T-helper 17 cell (primary cell): ENCODE measurements around the gene VSTM1. TPM values are rescaled to one million over a fixed set of nuclear protein-coding genes. Genes with fewer than 3 reads are reported as not detected.
A peak's percentile ranks its signal among the peaks of the same experiment; 100 is the strongest.
"Not testable (repeated sequence)": the region's sequence is repeated elsewhere in the genome, so short reads cannot be mapped to it uniquely, and the experiment has no call there.

Experiments used
- ATAC-seq: fragments of 150-1000 bp; cut with Tn5 transposase; 2 replicates; pipeline ENCODE4 v1.10.0; 2021; ENCODE audit warnings: mild to moderate bottlenecking, moderate library complexity
- DNase-seq, 3 donors: peaks; one replicate each; pipeline versions ENCODE4 v3.0.0 to v3.0.0-alpha.2; 2020 to 2021
- H3K9me3 ChIP-seq: one replicate; pipeline ENCODE4 v1.7.0; 2013; ENCODE audit warnings: low read length, mild to moderate bottlenecking; ENCODE audit not compliant: control insufficient read depth, poor library complexity, severe bottlenecking
- H3K27ac Mint-ChIP-seq: one replicate; pipeline ENCODE4 v1.8.0; 2022; ENCODE audit warnings: mild to moderate bottlenecking, moderate library complexity, mixed read lengths
- H3K27me3 Mint-ChIP-seq: one replicate; pipeline ENCODE4 v1.8.0; 2022; ENCODE audit warnings: mixed read lengths
- H3K36me3 Mint-ChIP-seq: one replicate; pipeline ENCODE4 v1.8.0; 2022; ENCODE audit warnings: low read depth, mixed read lengths
- H3K4me1 Mint-ChIP-seq: one replicate; pipeline ENCODE4 v1.8.0; 2022; ENCODE audit warnings: mild to moderate bottlenecking, mixed read lengths
- H3K4me3 Mint-ChIP-seq: one replicate; pipeline ENCODE4 v1.8.0; 2022; ENCODE audit warnings: mild to moderate bottlenecking, moderate library complexity, mixed read lengths
- total RNA-seq, 4 donors: library from RNA in 2 of 4; stranded (reverse) in 2 of 4; gene quantifications; one replicate each; pipeline ENCODE4 v1.2.3 and lab custom pipeline; 2022 to 2026

Gene VSTM1
- total RNA-seq, 2 donors from 2014 or later: 0.73 TPM; not detected in 1

DNA sequence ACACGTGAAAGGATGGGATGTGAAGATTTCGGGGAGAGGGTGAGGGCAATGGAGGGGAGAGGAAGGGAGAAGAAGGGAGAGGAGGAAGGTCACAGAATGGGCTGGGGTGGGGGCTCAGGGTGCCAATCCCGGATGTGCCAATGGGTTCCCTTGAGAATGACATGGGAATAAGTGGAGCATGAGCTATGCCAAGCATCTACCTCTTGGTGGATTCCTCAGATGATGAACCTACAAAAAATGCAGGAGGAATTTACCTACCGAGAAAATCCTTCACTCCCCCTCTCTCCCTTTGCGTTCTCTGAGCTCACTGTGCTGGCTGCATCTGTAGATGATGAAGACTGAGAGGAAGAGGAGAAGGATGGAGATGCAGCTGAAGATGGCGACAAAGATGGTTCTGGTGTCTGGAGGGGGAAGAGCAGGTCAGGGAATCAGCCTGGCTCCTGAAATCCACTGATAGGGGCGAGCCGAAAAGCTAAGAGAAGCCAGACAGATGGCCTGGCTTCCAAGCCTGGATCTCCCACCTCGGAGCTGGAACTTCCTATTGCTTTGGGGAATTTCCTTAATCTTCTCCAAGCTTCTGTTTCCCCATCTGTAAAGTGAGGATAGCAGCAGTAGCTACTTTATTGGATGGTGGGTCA is 21.6 kb downstream of the VSTM1 start:
- peaks cover 47% of the 10 kb centered on the region for H3K27me3 Mint-ChIP-seq
- no peaks in the 10 kb centered on the region for H3K36me3 Mint-ChIP-seq
- no peak overlapping the region for H3K4me3 Mint-ChIP-seq
- H3K27ac Mint-ChIP-seq: no peak overlapping the region
- no peak for DNase-seq
- no peaks in the 10 kb centered on the region for H3K9me3 ChIP-seq
- ATAC-seq: no peak
- no peaks in the 10 kb centered on the region for H3K4me1 Mint-ChIP-seq

DNA sequence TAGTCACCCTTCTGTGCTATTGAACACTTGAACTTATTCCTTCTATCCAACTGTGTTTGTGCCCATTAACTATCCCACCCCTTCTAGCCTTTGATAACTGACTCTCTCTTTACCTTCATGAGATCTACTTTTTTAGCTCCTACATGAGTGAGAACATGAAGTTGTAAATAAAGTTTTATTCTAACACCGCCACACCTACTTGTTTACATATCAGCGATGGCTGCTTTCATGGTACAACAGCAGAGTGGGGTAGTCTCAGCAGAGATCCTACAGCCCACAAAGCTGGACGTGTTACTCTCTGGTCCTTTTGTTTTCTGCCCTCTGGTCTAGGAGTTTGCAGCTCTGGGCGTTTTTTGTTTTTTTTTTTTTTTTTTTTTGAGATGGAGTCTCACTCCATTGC is 23.7 kb downstream of the VSTM1 start:
- H3K27me3 Mint-ChIP-seq: peaks cover 52% of the 10 kb centered on the region

DNA sequence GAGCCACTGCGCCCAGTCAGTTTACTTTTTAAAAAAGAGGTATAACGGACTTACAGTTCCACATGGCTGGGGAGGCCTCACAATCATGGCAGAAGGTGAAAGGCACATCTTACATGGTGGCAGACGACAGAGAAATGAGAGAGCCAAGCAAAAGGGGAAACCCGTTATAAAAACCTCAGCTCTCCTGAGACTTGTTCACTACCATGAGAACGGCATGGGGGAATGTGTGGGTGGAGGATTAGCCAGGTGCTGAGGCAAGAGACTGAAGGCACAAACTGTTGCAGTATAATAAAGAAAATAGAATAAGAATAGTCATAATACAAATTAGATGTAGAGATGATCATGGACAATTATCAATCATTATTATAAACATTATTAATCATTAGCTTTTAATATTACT is 27.2 kb downstream of the VSTM1 start:
- H3K27ac Mint-ChIP-seq, H3K4me3 Mint-ChIP-seq, H3K36me3 Mint-ChIP-seq, H3K4me1 Mint-ChIP-seq, H3K9me3 ChIP-seq, ATAC-seq, DNase-seq: not testable (repeated sequence)
- peaks cover 44% of the 10 kb centered on the region for H3K27me3 Mint-ChIP-seq

More for the DNA sequence above, 23.7 kb downstream of the VSTM1 start:
- H3K9me3 ChIP-seq: no peaks in the 10 kb centered on the region
- Mint-ChIP-seq H3K36me3 (no peaks in the 10 kb centered on the region), H3K4me3 (no peak overlapping the region), H3K4me1 (no peaks in the 10 kb centered on the region), H3K27ac (no peak overlapping the region)
- DNase-seq (no peak), ATAC-seq (no peak)

DNA sequence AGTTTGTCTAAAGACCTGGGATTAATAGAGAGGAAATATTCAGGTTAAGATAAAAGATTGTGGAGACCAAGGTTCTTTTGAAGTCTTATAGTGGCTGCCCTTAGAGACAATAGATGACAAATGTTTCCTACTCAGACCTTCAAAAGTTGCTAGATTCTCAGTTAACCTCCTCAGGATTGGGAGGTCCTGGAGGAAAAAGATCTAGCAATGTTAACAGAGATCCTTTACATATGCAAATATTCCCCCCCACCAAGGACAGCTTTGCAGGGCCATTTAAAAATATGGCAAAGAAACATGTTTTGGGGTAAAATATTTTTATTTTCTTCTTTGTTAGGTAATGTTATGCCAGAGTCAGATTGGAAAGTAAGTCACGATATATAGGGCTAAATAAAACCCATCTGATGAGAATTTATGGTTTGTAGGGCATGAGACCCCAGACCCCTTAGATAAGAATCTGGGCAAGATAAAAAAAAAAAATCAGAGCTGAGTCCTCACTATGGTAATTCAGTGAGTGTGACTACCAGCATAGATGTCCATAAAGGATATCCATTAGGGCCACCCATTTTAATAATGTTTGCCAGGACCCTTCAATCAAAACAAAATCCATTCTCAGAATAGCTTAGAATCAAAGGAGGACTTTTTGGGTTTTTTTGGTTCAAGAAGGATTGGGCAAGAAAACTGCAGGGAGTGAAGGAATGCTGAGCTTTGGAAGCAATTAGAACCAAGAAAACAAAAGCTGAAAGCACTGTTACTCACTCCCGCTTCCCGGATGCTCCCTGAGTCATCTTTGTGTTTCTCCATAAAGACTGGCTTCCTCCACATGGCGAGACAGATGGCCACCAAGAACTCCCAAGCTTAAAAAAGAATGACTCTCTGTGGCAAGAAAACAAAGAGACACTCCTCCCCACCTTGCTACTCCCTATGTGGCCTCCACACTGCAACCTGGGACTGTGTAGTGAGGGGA is 28.2 kb downstream of the VSTM1 start:
- H3K27me3 Mint-ChIP-seq: peaks cover 52% of the 10 kb centered on the region
- no peaks in the 10 kb centered on the region for H3K36me3 Mint-ChIP-seq
- ATAC-seq (no peak), DNase-seq (no peak)
- H3K4me3 Mint-ChIP-seq: no peak overlapping the region
- no peaks in the 10 kb centered on the region for H3K9me3 ChIP-seq
- H3K27ac Mint-ChIP-seq: no peak overlapping the region
- H3K4me1 Mint-ChIP-seq: no peaks in the 10 kb centered on the region

DNA sequence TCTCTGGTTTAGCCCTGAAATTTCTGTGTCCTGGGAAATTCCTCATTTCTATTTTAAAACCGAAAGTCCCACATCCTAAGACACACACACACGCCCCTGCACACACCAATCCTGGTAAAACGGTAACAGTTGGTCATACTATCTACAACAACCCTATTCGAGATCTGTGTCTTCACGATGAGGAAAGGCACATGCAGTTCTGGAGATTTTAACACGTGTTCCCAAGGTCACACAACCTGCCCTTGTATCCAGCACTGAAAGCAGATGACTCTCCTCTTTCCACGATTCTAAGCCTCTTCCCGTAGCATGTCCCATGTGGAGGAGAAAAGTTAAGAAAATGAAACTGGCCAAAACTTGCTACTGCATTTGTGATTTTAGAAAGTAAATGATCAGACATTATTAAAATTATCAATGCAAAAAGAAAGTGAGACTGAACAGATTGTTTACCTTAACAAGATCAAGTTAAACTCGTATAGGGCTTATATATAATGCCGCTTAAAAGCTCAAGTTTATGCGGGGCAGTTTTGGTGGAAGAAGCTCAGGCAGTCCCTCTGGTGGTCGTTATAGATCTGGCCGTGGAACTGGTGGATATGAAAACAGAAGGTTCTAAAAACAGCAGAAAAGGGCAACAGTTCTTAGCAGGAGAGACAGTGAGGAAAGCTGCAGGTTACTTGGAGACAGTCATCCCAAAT is 32.7 kb downstream of the VSTM1 start:
- DNase-seq (no peak), ATAC-seq (no peak)
- peaks cover 5% of the 10 kb centered on the region for H3K4me1 Mint-ChIP-seq
- H3K36me3 Mint-ChIP-seq: peaks cover 2% of the 10 kb centered on the region
- peaks cover 46% of the 10 kb centered on the region for H3K27me3 Mint-ChIP-seq
- no peak overlapping the region for H3K27ac Mint-ChIP-seq
- no peak overlapping the region for H3K4me3 Mint-ChIP-seq
- H3K9me3 ChIP-seq: no peaks in the 10 kb centered on the region

DNA sequence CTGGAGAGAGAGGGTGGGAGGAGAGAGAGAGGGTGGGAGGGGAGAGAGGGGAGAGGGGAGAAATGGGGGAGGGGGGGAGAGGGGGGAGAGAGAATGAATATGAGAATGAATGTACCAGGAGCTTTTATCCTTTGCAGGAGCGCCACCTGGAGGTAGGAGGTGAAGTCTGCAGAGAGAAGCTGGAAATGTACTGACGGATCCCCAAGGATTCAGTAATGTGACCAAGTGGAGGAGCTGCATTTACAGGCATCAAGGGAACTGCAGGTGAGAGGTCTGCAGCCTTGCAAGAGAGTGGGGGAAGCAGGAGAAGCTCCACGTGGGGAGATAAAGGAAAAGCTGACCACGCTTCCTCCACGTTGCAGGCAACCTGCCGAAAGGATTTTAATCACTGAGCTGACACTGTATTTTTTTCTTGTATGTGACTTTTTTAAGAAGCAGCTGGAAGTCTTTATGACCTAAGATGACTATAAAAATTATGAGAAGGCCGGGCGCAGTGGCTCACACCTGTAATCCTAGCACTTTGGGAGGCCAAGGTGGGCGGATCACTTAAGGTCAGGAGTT is 33.7 kb downstream of the VSTM1 start:
- Mint-ChIP-seq H3K4me3 (no peak overlapping the region), H3K4me1 (peaks cover 5% of the 10 kb centered on the region), H3K27me3 (peaks cover 37% of the 10 kb centered on the region), H3K36me3 (peaks cover 2% of the 10 kb centered on the region), H3K27ac (no peak overlapping the region)
- ATAC-seq: no peak
- H3K9me3 ChIP-seq: no peaks in the 10 kb centered on the region
- peak; percentile 26 to 42 (median 28) for DNase-seq

DNA sequence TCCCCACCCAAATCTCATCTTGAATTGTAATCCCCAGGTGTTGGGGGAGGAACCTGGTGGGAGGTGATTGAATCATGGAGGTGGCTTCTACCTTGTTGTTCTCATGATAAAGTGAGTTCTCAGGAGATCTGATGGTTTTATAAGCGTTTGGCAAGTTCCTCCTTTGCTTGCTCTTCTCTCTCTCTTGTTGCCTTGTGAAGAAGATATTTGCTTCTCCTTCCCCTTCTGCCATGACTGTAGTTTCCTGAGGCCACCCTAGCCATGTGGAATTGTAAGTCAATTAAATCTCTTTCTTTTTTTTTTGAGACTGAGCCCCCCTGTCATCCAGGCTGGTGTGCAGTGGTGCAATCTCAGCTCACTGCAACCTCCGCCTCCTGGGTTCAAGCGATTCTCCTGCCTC is 34.4 kb downstream of the VSTM1 start:
- Mint-ChIP-seq H3K4me1 (peaks cover 5% of the 10 kb centered on the region), H3K27me3 (peaks cover 38% of the 10 kb centered on the region), H3K4me3 (peak overlapping the region; percentile 39), H3K36me3 (peaks cover 2% of the 10 kb centered on the region), H3K27ac (no peak overlapping the region)
- H3K9me3 ChIP-seq: no peaks in the 10 kb centered on the region
- no peak for ATAC-seq
- no peak for DNase-seq

DNA sequence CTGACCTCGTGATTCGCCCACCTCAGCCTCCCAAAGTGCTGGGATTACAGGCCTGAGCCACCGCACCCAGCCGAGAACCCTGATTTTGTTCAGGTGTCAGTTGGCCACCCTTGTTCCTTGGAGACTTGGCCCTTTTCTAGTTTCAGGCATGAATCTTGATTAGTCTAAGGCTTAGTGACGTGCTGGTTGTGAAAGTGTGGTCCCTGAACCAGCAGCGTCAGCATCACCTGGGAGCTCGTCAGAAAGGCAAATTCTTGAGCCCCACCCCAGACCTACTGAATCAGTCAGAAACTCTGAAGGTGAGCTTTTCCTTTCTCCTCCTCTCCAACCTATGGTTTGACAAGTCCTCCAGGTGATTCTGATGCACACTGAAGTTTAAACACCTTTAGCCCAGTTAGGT is 37.0 kb downstream of the VSTM1 start:
- no peaks in the 10 kb centered on the region for H3K9me3 ChIP-seq
- peaks cover 43% of the 10 kb centered on the region for H3K27me3 Mint-ChIP-seq
- H3K27ac Mint-ChIP-seq: no peak overlapping the region
- H3K36me3 Mint-ChIP-seq: peaks cover 2% of the 10 kb centered on the region
- no peak overlapping the region for H3K4me3 Mint-ChIP-seq
- no peak for ATAC-seq
- no peak for DNase-seq
- H3K4me1 Mint-ChIP-seq: peaks cover 5% of the 10 kb centered on the region

DNA sequence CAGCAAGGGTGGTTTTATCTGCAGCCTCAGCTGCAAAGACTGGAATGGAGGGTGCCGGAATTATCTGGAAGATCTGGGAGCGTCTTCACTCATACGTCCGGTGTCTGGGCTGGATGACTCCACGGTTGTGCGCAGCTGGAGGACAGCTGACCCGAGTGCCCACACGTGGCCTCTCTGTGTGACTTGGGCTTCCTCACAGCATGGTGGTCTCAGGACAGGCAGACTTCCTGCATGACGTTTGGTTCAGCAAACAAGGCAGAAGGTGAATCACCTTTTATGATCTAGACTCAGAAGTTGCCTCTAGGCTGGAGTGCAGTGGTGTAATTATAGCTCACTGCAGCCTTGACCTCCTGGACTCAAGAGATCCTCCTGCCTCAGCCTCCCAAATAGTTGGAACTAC is 39.0 kb downstream of the VSTM1 start:
- H3K9me3 ChIP-seq: no peaks in the 10 kb centered on the region
- Mint-ChIP-seq H3K4me3 (no peak overlapping the region), H3K4me1 (peaks cover 3% of the 10 kb centered on the region), H3K27me3 (peaks cover 38% of the 10 kb centered on the region), H3K36me3 (peaks cover 3% of the 10 kb centered on the region), H3K27ac (no peak overlapping the region)
- ATAC-seq (no peak), DNase-seq (no peak)

DNA sequence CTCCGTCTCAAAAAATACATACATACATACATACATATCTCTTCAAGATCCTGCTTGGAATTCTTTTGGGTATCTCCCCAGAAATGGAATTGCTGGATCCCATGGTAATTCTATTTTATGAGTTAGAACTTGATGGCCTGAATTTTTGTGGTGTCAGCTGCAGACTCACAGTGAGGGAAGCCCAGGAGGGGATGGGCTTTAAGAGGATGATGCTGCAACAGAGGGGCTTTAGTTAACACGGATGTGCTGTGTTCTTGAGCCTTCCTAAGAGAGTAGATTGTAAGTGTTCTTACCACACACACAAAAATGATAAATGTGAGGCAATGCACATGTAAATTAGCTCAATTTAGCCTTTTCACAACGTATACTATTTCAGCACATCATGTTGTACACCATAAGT is 40.5 kb downstream of the VSTM1 start:
- Mint-ChIP-seq H3K4me1 (no peaks in the 10 kb centered on the region), H3K36me3 (peaks cover 3% of the 10 kb centered on the region), H3K27me3 (peaks cover 39% of the 10 kb centered on the region), H3K27ac (no peak overlapping the region), H3K4me3 (no peak overlapping the region)
- DNase-seq (no peak), ATAC-seq (no peak)
- H3K9me3 ChIP-seq: no peaks in the 10 kb centered on the region

DNA sequence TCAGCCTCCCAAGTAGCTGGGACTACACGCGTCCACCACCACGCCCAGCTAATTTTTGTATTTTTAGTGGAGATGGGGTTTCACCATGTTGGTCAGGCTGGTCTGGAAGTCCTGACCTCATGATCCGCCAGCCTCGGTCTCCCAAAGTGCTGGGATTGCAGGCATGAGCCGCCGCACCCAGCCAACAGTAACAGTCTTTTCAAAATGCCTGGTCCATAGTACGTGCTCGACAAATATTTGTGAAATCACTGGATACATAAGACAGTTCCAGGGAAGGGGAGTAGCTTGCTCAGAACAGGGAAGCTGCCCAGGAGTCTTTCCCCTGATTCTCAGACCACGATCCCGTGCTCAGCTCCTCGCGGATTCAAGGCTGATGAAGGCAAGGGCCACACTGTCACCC is 41.8 kb downstream of the VSTM1 start:
- peaks cover 44% of the 10 kb centered on the region for H3K27me3 Mint-ChIP-seq
- ATAC-seq: no peak

DNA sequence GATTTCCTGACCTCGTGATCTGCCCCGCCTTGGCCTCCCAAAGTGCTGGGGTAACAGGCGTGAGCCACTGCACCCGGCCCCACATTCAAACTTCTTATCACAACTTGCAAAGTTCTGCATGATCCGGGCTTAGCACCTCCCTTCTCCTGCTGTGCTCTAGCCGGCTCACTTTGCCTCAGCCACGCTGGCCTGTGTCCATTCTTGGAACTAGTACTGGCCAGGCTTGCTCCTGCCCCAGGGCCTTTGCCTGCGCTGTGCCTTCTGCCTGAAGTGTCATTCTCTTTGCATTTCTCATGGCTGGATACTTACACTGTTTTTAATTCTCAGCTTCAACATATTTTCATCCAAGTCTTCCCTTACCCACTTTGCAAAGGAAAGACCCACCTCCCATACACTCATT is 42.3 kb downstream of the VSTM1 start:
- H3K27me3 Mint-ChIP-seq: peaks cover 46% of the 10 kb centered on the region
- H3K4me3 Mint-ChIP-seq: no peak overlapping the region
- no peak overlapping the region for H3K27ac Mint-ChIP-seq
- H3K4me1 Mint-ChIP-seq: no peaks in the 10 kb centered on the region
- H3K9me3 ChIP-seq: no peaks in the 10 kb centered on the region
- DNase-seq (no peak), ATAC-seq (no peak)
- H3K36me3 Mint-ChIP-seq: peaks cover 3% of the 10 kb centered on the region

More for the DNA sequence above, 41.8 kb downstream of the VSTM1 start:
- no peaks in the 10 kb centered on the region for H3K9me3 ChIP-seq
- peaks cover 3% of the 10 kb centered on the region for H3K36me3 Mint-ChIP-seq
- H3K4me1 Mint-ChIP-seq: no peaks in the 10 kb centered on the region
- DNase-seq: no peak
- H3K4me3 Mint-ChIP-seq: no peak overlapping the region
- no peak overlapping the region for H3K27ac Mint-ChIP-seq

DNA sequence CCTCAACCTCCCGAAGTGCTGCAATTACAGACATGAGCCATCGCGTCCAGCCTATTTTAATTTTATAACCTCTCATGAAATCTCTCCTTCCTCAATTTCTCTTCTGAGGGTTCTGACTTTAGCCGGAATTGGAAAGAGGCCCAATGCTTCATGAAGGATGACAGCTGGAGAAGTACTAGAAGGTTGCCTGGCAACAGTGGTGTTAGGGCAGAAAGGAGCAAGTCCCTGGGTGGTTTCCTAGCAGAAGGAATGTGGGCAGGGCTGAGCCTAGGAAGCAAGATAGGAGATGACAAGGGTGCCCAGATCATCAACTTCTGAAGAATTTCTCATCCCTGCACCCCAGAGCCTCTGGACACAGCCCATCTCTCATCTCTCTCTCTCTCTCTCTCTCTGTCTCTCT is 46.4 kb downstream of the VSTM1 start:
- Mint-ChIP-seq H3K4me3 (no peak overlapping the region), H3K36me3 (peaks cover 5% of the 10 kb centered on the region), H3K27me3 (peaks cover 59% of the 10 kb centered on the region), H3K4me1 (peaks cover 2% of the 10 kb centered on the region), H3K27ac (no peak overlapping the region)
- DNase-seq (no peak), ATAC-seq (no peak)
- no peaks in the 10 kb centered on the region for H3K9me3 ChIP-seq
